ENCODE data around the gene UNK. TPM values are rescaled to one million over a fixed set of nuclear protein-coding genes. Genes with fewer than 3 reads are reported as not detected.

The UNK gene
- total and polyA plus RNA-seq, 9 of the 15 experiments (the other 6 are each of a cell fraction or from before 2014, with no cell fraction given) = 12.8 to 38.6 (median 24.8) TPM

- peak; percentile 92 for TF ChIP-seq MYC (IDR thresholded peaks at IDR 0.05; ENCODE audit: low read depth, low read length)
- TF ChIP-seq MYC (CRISPR knock-in tag; IDR thresholded peaks at IDR 0.05; ENCODE audit: borderline replicate concordance, low read depth) = peak; percentile 93
- 0 out of 2 replicates have a peak, but pooled peaks have one; percentile 51 for TF ChIP-seq NR4A1 (CRISPR knock-in tag; IDR thresholded peaks at IDR 0.05)
- TF ChIP-seq NR4A1 (tag; IDR thresholded peaks at IDR 0.05) = peak; percentile 98
- peak; percentile 86 for TF ChIP-seq TAF1 (IDR thresholded peaks at IDR 0.05; ENCODE audit: control insufficient read depth, extremely low read depth, insufficient read depth, low read length, severe bottlenecking)
- no peak for TF ChIP-seq MCM5 (IDR thresholded peaks at IDR 0.05; ENCODE audit: low read depth)
- peak; percentile 98 for TF ChIP-seq FOSL1 (tag; conservative IDR thresholded peaks at IDR 0.05)
- peak; percentile 100 for TF ChIP-seq REST (IDR thresholded peaks at IDR 0.05; ENCODE audit: borderline replicate concordance)
- 0 out of 2 replicates have a peak, but pooled peaks have one; percentile 52 for TF ChIP-seq REST (CRISPR knock-in tag; IDR thresholded peaks at IDR 0.05; ENCODE audit: low read depth)
- TF ChIP-seq TCF3 (CRISPR knock-in tag; IDR thresholded peaks at IDR 0.05) = peak; percentile 38
- TF ChIP-seq ELK3 (CRISPR knock-in tag; IDR thresholded peaks at IDR 0.05) = no peak
- no peak for TF ChIP-seq ZNF77 (CRISPR knock-in tag; IDR thresholded peaks at IDR 0.05)
- TF ChIP-seq ZNF507 (tag; conservative IDR thresholded peaks at IDR 0.05) = no peak
- no peak for TF ChIP-seq CXXC5 (CRISPR knock-in tag; IDR thresholded peaks at IDR 0.05)
- no peak for TF ChIP-seq ID3 (CRISPR knock-in tag; IDR thresholded peaks at IDR 0.05)
- peak; percentile 99 for TF ChIP-seq ID3 (tag; IDR thresholded peaks at IDR 0.05)
- no peak for TF ChIP-seq RFX5 (IDR thresholded peaks at IDR 0.05; ENCODE audit: low read depth, low read length)
- peak in 1 of 2 experiments; percentile 84; a peak in 2 of 4 replicates for TF ChIP-seq TEAD1 (CRISPR knock-in tag; IDR thresholded peaks at IDR 0.05)
These were observed 647 bp downstream of the UNK start (continued) for GRCh38 chr17:75785016-75785890.
